Muscle layer of colon (tissue), 2 donors: Measurements from ENCODE around the gene FBXW4.

Source experiments
- H3K27ac ChIP-seq: one replicate; pipeline ENCODE4 v1.7.0; 2013; ENCODE audit warnings: low read depth, mild to moderate bottlenecking, low read length, moderate library complexity
- H3K27me3 ChIP-seq, 2 donors: one replicate each; pipeline ENCODE4 v1.7.0; 2013; ENCODE audit warnings: low read length in 2 of 2, mild to moderate bottlenecking in 2 of 2; ENCODE audit not compliant: insufficient read depth in 2 of 2, control insufficient read depth in 1 of 2
- H3K36me3 ChIP-seq: one replicate; pipeline ENCODE4 v1.7.0; 2013; ENCODE audit warnings: mild to moderate bottlenecking, low read length; ENCODE audit not compliant: insufficient read depth
- H3K4me1 ChIP-seq: one replicate; pipeline ENCODE4 v1.7.0; 2013; ENCODE audit warnings: mild to moderate bottlenecking, low read length; ENCODE audit not compliant: insufficient read depth
- H3K4me3 ChIP-seq, 2 donors: one replicate each; pipeline ENCODE4 v1.7.0; 2013; ENCODE audit warnings: low read length in 2 of 2, low read depth in 1 of 2, mild to moderate bottlenecking in 1 of 2, moderate library complexity in 1 of 2
- H3K9ac ChIP-seq: one replicate; pipeline ENCODE4 v1.7.0; 2013; ENCODE audit warnings: low read length
- H3K9me3 ChIP-seq: one replicate; pipeline ENCODE4 v1.7.0; 2013; ENCODE audit warnings: mild to moderate bottlenecking, low read length
- donor health status: abdominal sarcoma.
- donor health status: Adenocarcinoma of cecum.

Gene FBXW4

GRCh38 chr10:101672536-101672935 lies 22.4 kb downstream of the FBXW4 start:
- H3K27ac ChIP-seq, result no peak overlapping the region
- no peak overlapping the region for H3K4me3 ChIP-seq
- H3K36me3 ChIP-seq, result peaks cover 61% of the 10 kb centered on the region

GRCh38 chr10:101671453-101671852 lies 23.5 kb downstream of the FBXW4 start:
- Histone ChIP-seq H3K9ac (no peak overlapping the region), H3K27ac (no peak overlapping the region), H3K4me3 (no peak overlapping the region), H3K4me1 (no peaks in the 10 kb centered on the region), H3K36me3 (peaks cover 65% of the 10 kb centered on the region), H3K9me3 (no peaks in the 10 kb centered on the region), H3K27me3 (no peaks in the 10 kb centered on the region)

More at GRCh38 chr10:101672536-101672935, 22.4 kb downstream of the FBXW4 start:
- Histone ChIP-seq H3K27me3 (no peaks in the 10 kb centered on the region), H3K4me1 (no peaks in the 10 kb centered on the region), H3K9me3 (no peaks in the 10 kb centered on the region), H3K9ac (no peak overlapping the region)

GRCh38 chr10:101670635-101671034 lies 24.3 kb downstream of the FBXW4 start:
- H3K27me3 ChIP-seq, result no peaks in the 10 kb centered on the region
- H3K4me1 ChIP-seq, result no peaks in the 10 kb centered on the region
- no peaks in the 10 kb centered on the region for H3K9me3 ChIP-seq
- no peak overlapping the region for H3K27ac ChIP-seq
- no peak overlapping the region for H3K9ac ChIP-seq
- H3K36me3 ChIP-seq, result peaks cover 67% of the 10 kb centered on the region
- H3K4me3 ChIP-seq, result no peak overlapping the region

- Histone ChIP-seq H3K27ac (no peak overlapping the region), H3K27me3 (no peaks in the 10 kb centered on the region), H3K36me3 (peaks cover 74% of the 10 kb centered on the region), H3K4me1 (no peaks in the 10 kb centered on the region), H3K9ac (no peak overlapping the region), H3K4me3 (no peak overlapping the region), H3K9me3 (no peaks in the 10 kb centered on the region)
Observed at GRCh38 chr10:101669181-101669580, 25.8 kb downstream of the FBXW4 start.

GRCh38 chr10:101668566-101668965 lies 26.4 kb downstream of the FBXW4 start:
- Histone ChIP-seq H3K4me1 (no peaks in the 10 kb centered on the region), H3K36me3 (peaks cover 77% of the 10 kb centered on the region), H3K9me3 (no peaks in the 10 kb centered on the region), H3K9ac (no peak overlapping the region), H3K27ac (no peak overlapping the region), H3K27me3 (no peaks in the 10 kb centered on the region), H3K4me3 (no peak overlapping the region)

GRCh38 chr10:101666083-101666482 lies 28.9 kb downstream of the FBXW4 start:
- Histone ChIP-seq H3K9ac (no peak overlapping the region), H3K4me3 (no peak overlapping the region), H3K27ac (no peak overlapping the region), H3K27me3 (no peaks in the 10 kb centered on the region), H3K36me3 (peaks cover 74% of the 10 kb centered on the region), H3K4me1 (no peaks in the 10 kb centered on the region), H3K9me3 (no peaks in the 10 kb centered on the region)

- H3K9me3 ChIP-seq, result no peaks in the 10 kb centered on the region
- H3K36me3 ChIP-seq, result peaks cover 66% of the 10 kb centered on the region
- no peak overlapping the region for H3K9ac ChIP-seq
- H3K27me3 ChIP-seq, result no peaks in the 10 kb centered on the region
- H3K4me1 ChIP-seq, result no peaks in the 10 kb centered on the region
- H3K4me3 ChIP-seq, result no peak overlapping the region
- H3K27ac ChIP-seq, result no peak overlapping the region
Observed at GRCh38 chr10:101663097-101663496, 31.9 kb downstream of the FBXW4 start.

GRCh38 chr10:101660256-101660655 lies 34.7 kb downstream of the FBXW4 start:
- Histone ChIP-seq H3K9me3 (no peaks in the 10 kb centered on the region), H3K4me1 (peaks cover 6% of the 10 kb centered on the region), H3K36me3 (peaks cover 79% of the 10 kb centered on the region), H3K27ac (no peak overlapping the region), H3K9ac (no peak overlapping the region), H3K4me3 (no peak overlapping the region), H3K27me3 (no peaks in the 10 kb centered on the region)

- H3K4me1 ChIP-seq, result peaks cover 6% of the 10 kb centered on the region
- no peaks in the 10 kb centered on the region for H3K9me3 ChIP-seq
- H3K9ac ChIP-seq, result no peak overlapping the region
- peaks cover 69% of the 10 kb centered on the region for H3K36me3 ChIP-seq
- no peaks in the 10 kb centered on the region for H3K27me3 ChIP-seq
- H3K27ac ChIP-seq, result no peak overlapping the region
- no peak overlapping the region for H3K4me3 ChIP-seq
Observed at GRCh38 chr10:101658975-101659374, 36.0 kb downstream of the FBXW4 start.

- no peaks in the 10 kb centered on the region for H3K9me3 ChIP-seq
- peaks cover 6% of the 10 kb centered on the region for H3K4me1 ChIP-seq
- peaks cover 54% of the 10 kb centered on the region for H3K36me3 ChIP-seq
- no peaks in the 10 kb centered on the region for H3K27me3 ChIP-seq
- no peak overlapping the region for H3K4me3 ChIP-seq
- no peak overlapping the region for H3K27ac ChIP-seq
- no peak overlapping the region for H3K9ac ChIP-seq
Observed at GRCh38 chr10:101656890-101657289, 38.1 kb downstream of the FBXW4 start.

- no peaks in the 10 kb centered on the region for H3K9me3 ChIP-seq
- H3K9ac ChIP-seq, result no peak overlapping the region
- no peak overlapping the region for H3K4me3 ChIP-seq
- no peak overlapping the region for H3K27ac ChIP-seq
- H3K36me3 ChIP-seq, result peaks cover 55% of the 10 kb centered on the region
- no peaks in the 10 kb centered on the region for H3K27me3 ChIP-seq
- H3K4me1 ChIP-seq, result peaks cover 6% of the 10 kb centered on the region
Observed at GRCh38 chr10:101655570-101655969, 39.4 kb downstream of the FBXW4 start.

- Histone ChIP-seq H3K27ac (no peak overlapping the region), H3K36me3 (peaks cover 48% of the 10 kb centered on the region), H3K9me3 (no peaks in the 10 kb centered on the region), H3K27me3 (no peaks in the 10 kb centered on the region), H3K4me1 (peaks cover 6% of the 10 kb centered on the region), H3K9ac (no peak overlapping the region), H3K4me3 (no peak overlapping the region)
Observed at GRCh38 chr10:101653536-101653935, 41.4 kb downstream of the FBXW4 start.
